Purkinje cell (primary cell): ENCODE data around the gene PLXNA2. TPM values are rescaled to one million over a fixed set of nuclear protein-coding genes. Genes with fewer than 3 reads are reported as not detected.

Experiments
- polyA plus RNA-seq: library from polyadenylated mRNA; unstranded; fragments of >200 nt; fragmentation: Nextera tagmentation; gene quantifications from 2 replicates; pipeline ENCODE4 v1.2.1, GENCODE V29; 2014

The PLXNA2 gene
- 1.1 and 3.6 TPM in 2 replicates for polyA plus RNA-seq

GRCh38 chr1:208243967-208244916, at the start of gene PLXNA2:
TSS of gene PLXNA2 (minus strand) at chr1:208244384. CDS start at chr1:208217922, 26,462 bp downstream.

